CD4-positive, alpha-beta T cell treated with Interleukin-17A for 4 hours (primary cell): ENCODE measurements around the gene SCYL1.

Source experiments
- DNase-seq: peaks from one replicate; pipeline ENCODE4 v3.0.0-alpha.2; 2020; ENCODE audit warnings: mixed read lengths

Gene SCYL1

GRCh38 chr11:65537620-65538231, 12.8 kb downstream of the SCYL1 start:
- peak; percentile 2 for DNase-seq

- DNase-seq = no peak
Observed at GRCh38 chr11:65538232-65538914, 13.5 kb downstream of the SCYL1 start.

GRCh38 chr11:65538915-65539743, 14.2 kb downstream of the SCYL1 start:
- no peak for DNase-seq

DNA sequence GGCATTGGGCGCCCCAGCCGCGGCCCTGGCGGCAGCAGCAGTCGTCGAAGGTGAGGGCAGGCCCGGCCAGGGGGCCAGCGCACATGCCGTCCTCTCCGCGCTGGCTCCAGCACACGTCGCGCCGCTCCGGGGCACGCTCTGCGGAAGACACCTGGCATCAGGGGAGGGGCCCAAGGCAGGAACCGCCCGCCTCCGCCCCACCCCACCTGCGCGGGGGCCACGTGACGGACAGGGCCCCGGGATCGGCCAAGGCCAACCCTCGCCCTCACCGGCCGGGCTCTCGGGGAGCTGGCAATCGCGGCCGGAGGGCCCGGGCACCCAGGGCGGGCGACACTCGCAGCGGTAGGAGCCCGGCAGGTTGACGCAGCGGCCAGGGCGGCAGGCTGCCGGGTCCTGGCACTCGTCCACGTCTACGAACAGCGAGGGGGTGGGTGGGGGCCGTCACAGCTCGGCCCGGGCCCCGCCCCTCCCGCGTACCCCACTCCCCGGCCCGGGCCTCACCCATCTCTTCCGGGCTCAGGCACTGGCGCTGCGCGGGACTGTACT, 14.9 kb downstream of the SCYL1 start:
- no peak for DNase-seq

DNA sequence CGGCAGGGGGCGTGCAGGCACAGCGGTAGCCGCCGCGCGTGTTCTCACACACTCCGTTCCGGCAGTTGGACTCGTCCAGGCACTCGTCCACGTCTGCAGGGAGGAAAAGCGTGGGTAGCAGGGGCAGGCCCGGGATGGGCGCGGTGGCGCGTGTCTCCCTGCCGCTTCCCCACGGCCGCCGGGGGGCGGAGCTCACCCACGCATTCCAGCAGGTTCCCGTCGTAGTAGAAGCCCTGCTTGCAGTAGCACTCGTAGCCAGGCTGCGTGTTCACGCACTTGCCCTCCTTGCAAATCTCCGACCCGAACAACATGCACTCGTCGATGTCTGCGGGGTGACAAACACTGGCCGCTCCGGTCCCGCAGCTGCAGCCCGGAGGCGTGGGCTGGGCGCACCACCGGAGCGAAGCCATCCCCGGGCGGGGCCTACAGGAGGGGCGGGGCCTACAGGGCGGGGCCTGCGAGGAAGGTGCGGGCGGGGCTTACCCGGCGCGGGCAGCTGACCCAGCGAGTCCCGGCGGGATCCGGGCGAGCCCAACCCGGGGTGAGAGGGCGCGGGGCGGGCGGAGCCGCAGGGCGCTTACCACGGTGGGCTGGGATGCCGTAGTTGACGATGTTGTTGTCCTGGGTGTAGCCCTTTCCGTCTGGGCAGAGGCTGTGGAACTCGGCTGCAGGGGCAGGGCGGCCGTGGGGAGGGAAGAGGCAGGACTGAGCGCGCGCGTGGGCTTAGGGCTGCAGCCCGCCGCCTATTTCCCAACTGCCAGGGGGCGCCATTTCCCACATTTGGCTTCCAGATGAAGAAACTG, 15.6 kb downstream of the SCYL1 start:
- DNase-seq = peak; percentile 94

DNA sequence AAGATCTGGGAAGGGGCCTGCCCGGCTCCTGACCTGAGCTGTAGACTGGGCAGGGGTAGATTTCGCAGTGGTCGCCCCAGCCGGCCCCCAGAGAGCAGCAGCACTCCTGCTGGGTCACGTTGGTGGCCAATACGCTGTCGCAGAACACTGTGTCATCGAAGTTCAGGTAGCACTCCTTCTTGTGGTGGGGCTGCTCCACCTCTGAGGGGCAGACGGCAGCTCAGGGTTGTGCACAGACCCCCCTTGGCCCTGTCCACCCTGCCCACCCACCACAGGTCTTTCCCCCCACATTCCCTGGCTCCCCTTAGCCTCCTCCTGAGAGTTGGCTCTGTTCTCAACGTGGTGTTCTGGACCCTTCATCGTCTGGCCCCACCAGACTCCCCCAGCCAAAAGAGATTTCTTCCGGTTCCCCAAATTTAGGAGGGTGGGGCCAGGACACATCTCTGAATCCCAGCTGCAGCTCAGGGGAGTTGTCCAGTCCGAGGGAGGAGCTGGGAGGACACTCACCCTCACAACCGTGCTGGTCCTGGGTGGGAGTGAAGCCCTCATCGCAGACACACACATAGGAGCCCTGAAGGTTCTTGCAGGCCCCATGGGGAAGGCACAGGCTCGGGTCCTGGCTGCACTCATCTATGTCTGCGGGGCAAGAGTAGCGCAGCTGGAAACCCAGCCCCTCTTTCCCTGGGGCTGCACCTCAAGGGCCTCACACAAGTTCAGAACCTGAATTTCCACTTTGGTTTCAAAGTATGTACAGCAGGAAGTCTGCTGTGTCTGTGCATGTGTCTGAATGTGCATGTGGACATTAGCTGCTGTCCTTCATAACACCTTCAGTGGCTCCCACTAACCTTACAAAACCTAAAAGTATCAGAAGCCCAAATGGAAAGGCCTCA, 16.5 kb downstream of the SCYL1 start:
- no peak for DNase-seq

DNA sequence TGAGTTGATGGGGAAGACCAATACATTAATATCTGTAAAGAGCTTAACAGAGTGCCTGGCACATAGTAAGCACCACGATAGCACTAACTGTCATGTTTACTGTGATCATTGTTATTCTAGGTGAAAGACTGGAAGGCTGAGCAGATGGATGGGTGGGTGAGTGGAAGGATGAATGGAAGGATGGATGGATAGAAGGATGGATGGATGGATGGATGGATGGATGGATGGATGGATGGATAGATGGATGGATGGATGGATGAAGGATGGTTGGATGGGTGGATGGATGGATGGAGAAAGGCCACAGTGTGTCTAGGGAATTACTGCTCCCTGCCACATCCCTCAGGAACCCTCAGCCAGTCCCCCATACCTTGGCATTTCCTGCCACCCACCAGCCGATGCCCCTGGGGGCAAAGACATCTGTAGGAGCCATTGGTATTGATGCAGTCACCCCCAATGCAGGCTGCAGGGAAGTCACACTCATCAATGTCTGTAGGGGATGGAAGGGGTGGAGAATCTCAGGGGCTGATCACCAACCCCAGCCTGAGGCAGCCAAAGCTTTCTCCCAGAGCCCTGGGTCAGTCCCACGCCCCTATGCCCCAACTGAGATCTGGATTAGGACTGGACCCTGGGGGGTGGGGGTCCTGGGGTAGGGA, 18.0 kb downstream of the SCYL1 start:
- DNase-seq = no peak

DNA sequence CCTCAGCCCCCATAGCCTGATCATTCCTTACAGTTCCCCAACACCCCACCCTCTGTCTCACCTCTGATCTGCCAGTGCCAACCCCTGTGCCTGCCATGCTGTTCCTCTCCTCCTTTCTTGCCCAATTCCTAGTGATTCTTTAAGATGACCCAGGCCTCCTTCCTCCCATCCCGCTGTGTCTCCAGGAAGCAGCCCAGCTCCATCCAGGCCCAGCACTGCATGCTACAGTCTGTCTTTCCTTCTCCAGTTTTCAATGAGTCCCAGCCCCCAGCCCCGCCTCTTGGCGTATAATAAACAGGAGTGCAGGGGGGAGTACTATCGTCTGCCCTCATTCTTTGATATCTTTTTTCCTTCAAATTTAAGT, 21.0 kb downstream of the SCYL1 start:
- DNase-seq = no peak

DNA sequence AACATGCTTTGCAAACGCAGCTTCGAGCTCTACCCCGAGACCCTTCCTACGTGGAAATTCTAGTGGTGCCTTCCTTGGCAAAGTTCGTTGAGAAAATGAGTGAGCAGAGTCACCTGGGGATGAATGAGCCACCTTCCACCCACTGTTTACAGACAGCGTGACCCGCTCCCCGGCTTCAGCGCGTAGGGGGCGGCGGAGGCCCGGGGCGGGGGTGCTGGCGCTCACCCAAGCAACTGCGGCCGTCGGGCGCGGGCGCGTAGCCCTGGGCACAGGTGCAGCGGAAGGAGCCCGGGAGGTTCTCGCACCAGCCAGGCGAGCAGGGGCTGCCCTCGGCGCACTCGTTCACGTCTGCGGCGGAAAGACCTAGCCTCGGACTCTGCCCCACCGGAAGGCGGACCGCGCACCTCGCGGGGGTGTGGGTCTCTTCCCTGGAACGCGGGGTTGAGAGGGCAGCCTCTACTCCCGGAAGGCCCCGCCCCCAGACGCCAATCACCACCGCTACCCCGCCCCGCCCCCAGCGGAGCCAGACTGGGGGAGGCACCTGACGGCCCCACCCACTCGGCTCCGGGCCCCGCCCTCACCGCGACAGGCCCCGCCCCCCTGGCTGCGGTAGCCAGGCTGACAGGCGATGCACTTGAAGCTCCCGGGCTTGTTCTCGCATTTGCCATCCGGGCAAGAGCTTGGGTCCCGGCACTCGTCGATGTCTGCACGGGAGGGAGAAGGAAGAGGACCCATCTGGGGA, 21.5 kb downstream of the SCYL1 start:
- peak; percentile 99 for DNase-seq

- DNase-seq = peak; percentile 59
Observed at GRCh38 chr11:65547446-65548125, 22.7 kb downstream of the SCYL1 start.

DNA sequence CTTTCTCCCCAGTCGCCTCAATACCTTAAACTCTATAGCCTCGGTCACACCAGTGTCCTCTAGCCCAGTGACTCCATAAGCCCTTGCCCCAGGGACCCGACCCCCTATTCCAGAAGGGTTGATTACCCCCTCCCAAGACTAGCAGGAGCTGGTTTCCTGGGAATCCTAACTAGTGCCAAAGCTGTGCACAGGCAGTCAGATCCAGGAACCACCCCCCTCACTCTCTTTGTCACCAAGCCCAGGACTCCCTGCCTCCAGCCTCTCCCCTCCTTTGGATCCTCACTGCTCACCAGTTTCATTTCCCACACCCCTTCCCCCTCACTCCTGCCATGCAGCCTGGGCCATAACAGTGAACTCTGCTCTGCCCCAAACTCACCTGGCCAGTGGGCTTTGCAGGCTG, 23.5 kb downstream of the SCYL1 start:
- no peak for DNase-seq

DNA sequence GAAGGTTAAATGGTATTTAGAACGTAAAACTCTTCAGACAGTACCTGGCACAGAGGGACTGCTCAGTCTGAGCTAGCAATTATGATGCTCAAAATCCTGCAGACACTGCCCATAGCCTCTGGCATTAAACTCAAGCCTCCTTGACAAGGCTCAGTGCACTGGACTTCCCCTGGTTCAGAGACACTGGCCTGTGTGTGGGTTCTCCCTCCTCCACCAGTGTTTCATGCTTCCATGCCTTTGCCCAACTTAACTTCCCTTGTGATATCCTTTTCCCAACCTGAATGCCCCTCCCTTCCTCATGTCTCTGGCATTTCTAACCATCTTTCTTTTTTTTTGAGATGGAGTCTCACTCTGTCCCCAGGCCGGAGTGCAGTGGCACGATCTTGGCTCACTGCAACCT, 24.2 kb downstream of the SCYL1 start:
- no peak for DNase-seq

- DNase-seq = peak; percentile 77
Observed at GRCh38 chr11:65551572-65552387, 26.9 kb downstream of the SCYL1 start.

GRCh38 chr11:65552388-65552951, 27.6 kb downstream of the SCYL1 start:
- DNase-seq = no peak

DNA sequence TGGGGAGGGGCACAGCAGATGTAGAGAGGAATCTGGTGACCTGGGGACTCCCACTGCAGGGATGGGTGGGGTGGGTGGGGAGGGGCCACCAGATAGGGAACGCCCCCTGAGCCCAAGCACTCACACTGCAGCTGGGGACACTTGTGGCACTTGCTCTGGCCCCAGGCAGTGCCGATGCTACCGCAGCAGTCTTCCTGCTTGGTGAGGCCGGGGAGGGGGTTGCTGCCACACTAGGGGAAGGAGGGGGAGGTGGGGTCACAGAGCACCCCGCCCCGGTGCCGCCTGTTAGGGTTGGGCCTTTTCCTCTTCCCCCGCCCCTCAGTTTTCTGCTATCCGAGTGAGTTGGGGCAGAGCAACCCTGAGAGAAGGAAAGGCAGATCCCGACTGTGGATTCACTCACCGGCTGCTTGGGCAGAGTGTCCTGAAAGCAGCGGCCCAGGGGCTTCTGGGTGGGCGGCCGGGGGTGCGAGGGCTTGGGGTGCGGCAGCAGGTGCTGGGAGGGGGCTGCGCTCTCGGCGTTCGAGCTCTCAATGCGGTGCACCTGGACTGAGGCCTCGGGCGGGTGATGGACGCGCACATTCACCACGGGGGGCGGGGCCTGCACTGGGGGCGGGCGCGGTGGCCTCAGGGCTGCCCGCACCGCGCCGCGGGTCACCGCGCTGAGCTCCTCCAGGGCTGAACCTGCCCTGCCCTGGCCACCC, 28.6 kb downstream of the SCYL1 start:
- peak; percentile 90 for DNase-seq

GRCh38 chr11:65554057-65554818, 29.4 kb downstream of the SCYL1 start:
- peak; percentile 40 for DNase-seq

GRCh38 chr11:65554842-65555430, 30.1 kb downstream of the SCYL1 start:
- no peak for DNase-seq
